Neural progenitor cell (in vitro differentiated cells): ENCODE measurements around the gene LACTBL1. TPM values are rescaled to one million over a fixed set of nuclear protein-coding genes. Genes with fewer than 3 reads are reported as not detected.

ENCODE experiments used
- DNase-seq: peaks from one replicate; pipeline ENCODE4 v3.0.0-alpha.2; 2016; ENCODE audit warnings: low spot score
- H2AFZ ChIP-seq: fragments of 200-600 bp; sonication (generic); replicated peaks from 2 replicates; pipeline ENCODE4 v1.6.1; 2016; ENCODE audit warnings: antibody characterized with exemption
- H3F3A ChIP-seq: fragments of 200-600 bp; sonication (generic); 2 replicates; pipeline ENCODE4 v1.6.1; 2016; ENCODE audit warnings: antibody characterized with exemption, low read depth
- H3K27ac ChIP-seq: fragments of 200-600 bp; sonication (generic); 2 replicates; pipeline ENCODE4 v1.5.1; 2016; ENCODE audit warnings: mild to moderate bottlenecking
- H3K27me3 ChIP-seq: fragments of 200-600 bp; sonication (generic); 2 replicates; pipeline ENCODE4 v1.6.1; 2016; ENCODE audit warnings: mild to moderate bottlenecking, moderate library complexity
- H3K36me3 ChIP-seq: fragments of 200-600 bp; sonication (generic); 2 replicates; pipeline ENCODE4 v1.5.1; 2016
- H3K4me1 ChIP-seq: fragments of 200-600 bp; sonication (generic); 2 replicates; pipeline ENCODE4 v1.6.1; 2016; ENCODE audit warnings: mixed run types
- H3K4me2 ChIP-seq: fragments of 200-600 bp; sonication (generic); 2 replicates; pipeline ENCODE4 v1.6.1; 2016
- H3K4me3 ChIP-seq: fragments of 200-600 bp; sonication (generic); 2 replicates; pipeline ENCODE4 v1.5.1; 2016
- H3K79me2 ChIP-seq: fragments of 200-600 bp; sonication (generic); 2 replicates; pipeline ENCODE4 v1.6.1; 2016; ENCODE audit warnings: low read depth
- H3K9ac ChIP-seq: fragments of 200-600 bp; sonication (generic); 2 replicates; pipeline ENCODE4 v1.6.1; 2016
- H3K9me3 ChIP-seq: fragments of 200-600 bp; sonication (generic); 2 replicates; pipeline ENCODE4 v1.5.1; 2016; ENCODE audit warnings: low read depth
- H4K20me1 ChIP-seq: fragments of 200-600 bp; sonication (generic); 2 replicates; pipeline ENCODE4 v1.6.1; 2016; ENCODE audit warnings: low read depth
- H3K27ac Mint-ChIP-seq: 3 replicates; pipeline ENCODE4 v1.8.0; 2021; ENCODE audit warnings: mixed read lengths
- H3K27me3 Mint-ChIP-seq: 2 replicates; pipeline ENCODE4 v1.8.0; 2022; ENCODE audit warnings: low read depth, mild to moderate bottlenecking, inconsistent platforms, moderate library complexity, mixed read lengths; ENCODE audit not compliant: insufficient read depth
- H3K36me3 Mint-ChIP-seq: 3 replicates; pipeline ENCODE4 v1.8.0; 2021; ENCODE audit warnings: mixed read lengths
- H3K4me1 Mint-ChIP-seq: 3 replicates; pipeline ENCODE4 v1.8.0; 2021; ENCODE audit warnings: mixed read lengths
- H3K4me3 Mint-ChIP-seq: 3 replicates; pipeline ENCODE4 v1.8.0; 2021; ENCODE audit warnings: mild to moderate bottlenecking, moderate library complexity, mixed read lengths
- H3K9me3 Mint-ChIP-seq: 3 replicates; pipeline ENCODE4 v1.8.0; 2020; ENCODE audit warnings: mixed read lengths
- CTCF ChIP-seq: fragments of 200-600 bp; sonication (generic); IDR thresholded peaks from 2 replicates; pipeline ENCODE4 v1.5.1; 2017; ENCODE audit warnings: antibody characterized with exemption, mild to moderate bottlenecking
- EZH2 ChIP-seq: fragments of 200-600 bp; sonication (generic); IDR thresholded peaks from 2 replicates; pipeline ENCODE4 v1.6.1; 2017; ENCODE audit warnings: antibody characterized with exemption, mild to moderate bottlenecking, moderate library complexity
- EZH2phosphoT487 ChIP-seq: fragments of 200-600 bp; sonication (generic); IDR thresholded peaks from 2 replicates; pipeline ENCODE4 v1.6.1; 2017; ENCODE audit warnings: antibody characterized with exemption
- total RNA-seq: library from RNA; depleted of rRNA; stranded (reverse); fragments of >200 nt; gene quantifications from 2 replicates; pipeline ENCODE4 v1.2.3, GENCODE V29; 2015; ENCODE audit warnings: low replicate concordance

The LACTBL1 gene
- total RNA-seq, 1 donor from 2014 or later, result not detected

DNA sequence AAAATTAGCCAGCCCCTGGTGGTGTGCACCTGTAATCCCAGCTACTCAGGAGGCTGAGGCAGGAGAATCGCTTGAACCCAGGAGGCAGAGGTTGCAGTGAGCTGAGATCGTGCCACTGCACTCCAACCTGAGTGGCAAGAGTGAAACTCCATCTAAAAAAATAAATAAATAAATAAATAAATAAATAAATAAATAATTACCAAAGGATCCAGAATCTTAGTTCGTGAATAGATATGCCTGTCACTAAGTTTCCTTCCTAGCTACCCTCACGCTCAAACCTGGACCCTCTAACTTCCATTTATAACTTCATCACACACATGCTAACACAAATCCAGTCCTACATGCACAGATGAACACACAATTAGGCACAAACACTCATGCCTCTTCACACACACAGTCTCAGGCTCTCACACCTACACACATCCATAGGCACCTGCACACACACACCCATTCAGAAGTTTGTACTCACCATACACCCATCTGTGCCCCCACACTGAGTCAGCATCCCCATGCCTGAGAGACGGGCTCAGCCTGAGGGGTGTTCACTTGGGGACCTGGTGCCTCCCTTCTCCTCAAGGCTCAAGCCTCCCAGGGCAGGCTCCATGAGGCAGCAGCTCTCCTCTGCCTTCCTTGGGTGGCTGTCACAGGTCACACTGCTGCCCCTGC lies 61.5 kb downstream of the LACTBL1 start:
- peaks cover 10% of the 10 kb centered on the region for H3K4me1 Mint-ChIP-seq
- H3K36me3 Mint-ChIP-seq, result peaks cover 25% of the 10 kb centered on the region
- Histone ChIP-seq H4K20me1 (peaks cover 10% of the 10 kb centered on the region), H3K4me2 (no peak overlapping the region), H3K36me3 (no peaks in the 10 kb centered on the region), H3K4me3 (no peak overlapping the region), H3K4me1 (peaks cover 3% of the 10 kb centered on the region), H3K27ac (no peak overlapping the region), H3K27me3 (no peaks in the 10 kb centered on the region), H2AFZ (no peak overlapping the region), H3K79me2 (no peaks in the 10 kb centered on the region), H3K9ac (no peak overlapping the region), H3K9me3 (no peaks in the 10 kb centered on the region), H3F3A (no peaks in the 10 kb centered on the region)
- peaks cover 2% of the 10 kb centered on the region for H3K27me3 Mint-ChIP-seq
- no peak for TF ChIP-seq EZH2
- no peak for TF ChIP-seq EZH2phosphoT487
- no peak for TF ChIP-seq CTCF
- no peak for DNase-seq
- H3K4me3 Mint-ChIP-seq, result no peak overlapping the region
- no peaks in the 10 kb centered on the region for H3K9me3 Mint-ChIP-seq
- no peak overlapping the region for H3K27ac Mint-ChIP-seq

DNA sequence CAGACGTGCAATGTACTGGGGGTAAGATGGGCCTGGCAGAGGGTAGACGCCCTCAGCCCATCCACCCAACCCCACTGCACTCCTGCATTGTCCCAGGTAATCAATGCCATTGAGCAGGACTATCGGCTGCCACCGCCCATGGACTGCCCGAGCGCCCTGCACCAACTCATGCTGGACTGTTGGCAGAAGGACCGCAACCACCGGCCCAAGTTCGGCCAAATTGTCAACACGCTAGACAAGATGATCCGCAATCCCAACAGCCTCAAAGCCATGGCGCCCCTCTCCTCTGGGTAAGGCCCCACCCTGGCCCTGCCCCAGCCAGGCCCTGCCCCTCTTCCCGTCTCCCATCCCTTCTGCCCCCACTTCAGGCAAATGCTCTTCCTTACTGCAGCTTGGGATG lies 62.4 kb downstream of the LACTBL1 start:
- peaks cover 25% of the 10 kb centered on the region for H3K36me3 Mint-ChIP-seq
- no peak overlapping the region for H3K27ac ChIP-seq
- peaks cover 4% of the 10 kb centered on the region for H3K4me1 Mint-ChIP-seq
- no peak overlapping the region for H3K4me3 Mint-ChIP-seq
- H3F3A ChIP-seq, result no peaks in the 10 kb centered on the region
- H2AFZ ChIP-seq, result no peak overlapping the region
- H3K27me3 ChIP-seq, result no peaks in the 10 kb centered on the region
- H4K20me1 ChIP-seq, result peaks cover 4% of the 10 kb centered on the region
- H3K4me3 ChIP-seq, result no peak overlapping the region
- H3K79me2 ChIP-seq, result no peaks in the 10 kb centered on the region
- no peak overlapping the region for H3K27ac Mint-ChIP-seq
- H3K9ac ChIP-seq, result no peak overlapping the region
- H3K4me1 ChIP-seq, result no peaks in the 10 kb centered on the region
- H3K27me3 Mint-ChIP-seq, result peaks cover 4% of the 10 kb centered on the region
- DNase-seq, result no peak
- no peaks in the 10 kb centered on the region for H3K9me3 ChIP-seq
- no peak overlapping the region for H3K4me2 ChIP-seq
- H3K9me3 Mint-ChIP-seq, result no peaks in the 10 kb centered on the region
- TF ChIP-seq CTCF, result no peak
- no peak for TF ChIP-seq EZH2phosphoT487
- no peak for TF ChIP-seq EZH2
- H3K36me3 ChIP-seq, result no peaks in the 10 kb centered on the region

DNA sequence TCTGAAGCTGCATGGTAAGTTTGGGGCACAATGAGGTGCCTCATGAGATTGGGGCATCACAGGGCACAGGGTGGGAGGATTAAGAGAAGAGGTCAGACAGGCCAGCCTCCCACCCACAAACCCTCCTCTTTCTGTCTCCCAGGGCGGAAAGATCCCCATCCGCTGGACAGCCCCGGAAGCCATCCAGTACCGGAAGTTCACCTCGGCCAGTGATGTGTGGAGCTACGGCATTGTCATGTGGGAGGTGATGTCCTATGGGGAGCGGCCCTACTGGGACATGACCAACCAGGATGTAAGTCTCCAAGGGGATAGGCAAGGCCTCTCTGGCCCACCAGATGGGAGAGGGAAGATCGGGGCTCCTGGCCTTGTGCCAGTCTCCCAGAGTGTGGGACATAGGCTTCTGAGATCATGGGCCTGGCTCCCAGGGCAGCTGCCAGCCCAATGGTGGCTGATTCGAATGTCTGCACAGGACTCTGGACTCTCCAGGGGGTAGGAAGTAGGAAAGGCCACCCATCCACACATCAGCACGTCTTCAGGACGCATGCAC lies 63.7 kb downstream of the LACTBL1 start:
- Histone ChIP-seq H3K36me3 (no peaks in the 10 kb centered on the region), H3K4me1 (no peaks in the 10 kb centered on the region), H3K4me3 (no peak overlapping the region), H2AFZ (no peak overlapping the region), H3K27ac (no peak overlapping the region), H4K20me1 (no peaks in the 10 kb centered on the region), H3F3A (no peaks in the 10 kb centered on the region), H3K9me3 (no peaks in the 10 kb centered on the region), H3K4me2 (no peak overlapping the region), H3K79me2 (no peaks in the 10 kb centered on the region), H3K9ac (no peak overlapping the region), H3K27me3 (no peaks in the 10 kb centered on the region)
- no peaks in the 10 kb centered on the region for H3K9me3 Mint-ChIP-seq
- H3K36me3 Mint-ChIP-seq, result peaks cover 25% of the 10 kb centered on the region
- H3K27ac Mint-ChIP-seq, result no peak overlapping the region
- DNase-seq, result no peak
- no peaks in the 10 kb centered on the region for H3K4me1 Mint-ChIP-seq
- TF ChIP-seq CTCF (no peak), EZH2 (no peak), EZH2phosphoT487 (no peak)
- H3K27me3 Mint-ChIP-seq, result peaks cover 2% of the 10 kb centered on the region
- no peak overlapping the region for H3K4me3 Mint-ChIP-seq
